Measurements from ENCODE around the gene HCN3. TPM values are rescaled to one million over a fixed set of nuclear protein-coding genes. Genes with fewer than 3 reads are reported as not detected.

The HCN3 gene
- total RNA-seq, 2 experiments from 2014 or later: 3.7 to 4.9 TPM

DNA sequence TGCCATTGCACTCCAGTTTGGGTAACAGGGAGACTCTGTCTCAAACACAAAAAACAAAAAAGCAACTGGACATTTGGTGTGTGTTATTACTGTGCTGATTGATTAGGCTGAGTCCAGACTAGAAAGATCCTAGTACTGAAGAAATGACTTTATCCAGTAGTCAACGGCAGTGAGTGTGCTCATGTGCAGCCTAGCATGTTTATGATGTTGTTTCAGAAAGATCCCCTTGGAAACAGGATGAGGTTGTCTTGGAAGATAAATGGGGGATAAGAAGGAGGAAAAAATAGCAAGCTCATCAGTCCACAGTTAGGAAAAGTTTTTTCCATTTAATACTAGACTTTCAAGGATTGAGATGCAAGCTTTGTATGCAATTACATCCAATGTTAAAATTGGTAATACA is 57.7 kb downstream of the HCN3 start:
- no peaks in the 10 kb centered on the region for H3K27me3 Mint-ChIP-seq
- no peaks in the 10 kb centered on the region for H3K9me3 Mint-ChIP-seq
- no peak for DNase-seq
- H3K4me1 Mint-ChIP-seq: peaks cover 4% of the 10 kb centered on the region
- peaks cover 54% of the 10 kb centered on the region for H3K36me3 Mint-ChIP-seq (ENCODE audit: low read depth)
- no peak overlapping the region for H3K4me3 Mint-ChIP-seq
- ChIA-PET POLR2A (interaction anchor here (1.2 kb wide), 1 partner anchor 11 kb away, joined by 3 read pairs; no protein-coding TSS in a partner anchor), CTCF (no interaction called here)
- H3K27ac Mint-ChIP-seq: no peak overlapping the region

Other genes starting within 250 kb of the HCN3 start
- gene DCST2, start 243.7 kb upstream of the HCN3 start, total RNA-seq: under 1 TPM; 0.18 to 0.40 TPM
- gene DCST1, start 243.6 kb upstream of the HCN3 start, total RNA-seq: not detected
- 10 to 100 TPM; 73.9 to 76.4 TPM for gene ADAM15, start 226.1 kb upstream of the HCN3 start, total RNA-seq
- 1 to 10 TPM; 6.6 to 8.5 TPM for gene EFNA4, start 213.7 kb upstream of the HCN3 start, total RNA-seq
- gene EFNA3, start 198.6 kb upstream of the HCN3 start, total RNA-seq: 1 to 10 TPM; 3.9 to 4.9 TPM
- gene EFNA1, start 149.6 kb upstream of the HCN3 start, total RNA-seq: not detected
- 10 to 100 TPM; 50.4 to 52.6 TPM for gene SLC50A1, start 141.6 kb upstream of the HCN3 start, total RNA-seq
- gene DPM3, start 136.9 kb upstream of the HCN3 start, total RNA-seq: 10 to 100 TPM; 80.2 to 80.6 TPM
- 100 to 1,000 TPM; 203 to 224 TPM for gene KRTCAP2, start 104.2 kb upstream of the HCN3 start, total RNA-seq
- 10 to 100 TPM; 17.8 to 18.3 TPM for gene TRIM46, start 103.6 kb upstream of the HCN3 start, total RNA-seq
- 10 to 100 TPM; 30.7 to 32.3 TPM for gene THBS3, start 69.6 kb upstream of the HCN3 start, total RNA-seq
- gene MTX1, start 68.8 kb upstream of the HCN3 start, total RNA-seq: 10 to 100 TPM; 41.2 to 43.1 TPM
- 10 to 100 TPM; 26.3 to 27.3 TPM for gene ENTREP3, start 22.0 kb upstream of the HCN3 start, total RNA-seq
- gene SCAMP3, start 15.1 kb upstream of the HCN3 start, total RNA-seq: 10 to 100 TPM; 87.5 to 91.9 TPM
- gene CLK2, start 4.0 kb upstream of the HCN3 start, total RNA-seq: 10 to 100 TPM; 78.0 to 82.0 TPM
- gene PKLR, start 24.0 kb downstream of the HCN3 start, total RNA-seq: not detected
- 100 to 1,000 TPM; 350 to 352 TPM for gene FDPS, start 31.4 kb downstream of the HCN3 start, total RNA-seq
- gene RUSC1, start 43.4 kb downstream of the HCN3 start, total RNA-seq: 10 to 100 TPM; 24.6 to 26.2 TPM